ENCODE measurements around the gene DOK3.

GRCh38 chr5:177513500-177513899 is 3.9 kb upstream of the DOK3 start:
- TF ChIP-seq PBX3 (IDR thresholded peaks at IDR 0.05) (no peak), CTCF (IDR thresholded peaks at IDR 0.05) (no peak), EP300 (IDR thresholded peaks at IDR 0.05) (no peak), POLR2A (IDR thresholded peaks at IDR 0.05; ENCODE audit: low read length) (no peak), GATA3 (IDR thresholded peaks at IDR 0.05; ENCODE audit: borderline replicate concordance) (no peak), MAX (IDR thresholded peaks at IDR 0.05) (no peak)

Measured in A549 (cell line).